HCEC 1CT (cell line): Measurements from ENCODE around the gene MESD.

Source experiments
- DNase-seq: peaks from one replicate; pipeline ENCODE4 v3.0.0-alpha.2; 2017

MESD gene

DNA sequence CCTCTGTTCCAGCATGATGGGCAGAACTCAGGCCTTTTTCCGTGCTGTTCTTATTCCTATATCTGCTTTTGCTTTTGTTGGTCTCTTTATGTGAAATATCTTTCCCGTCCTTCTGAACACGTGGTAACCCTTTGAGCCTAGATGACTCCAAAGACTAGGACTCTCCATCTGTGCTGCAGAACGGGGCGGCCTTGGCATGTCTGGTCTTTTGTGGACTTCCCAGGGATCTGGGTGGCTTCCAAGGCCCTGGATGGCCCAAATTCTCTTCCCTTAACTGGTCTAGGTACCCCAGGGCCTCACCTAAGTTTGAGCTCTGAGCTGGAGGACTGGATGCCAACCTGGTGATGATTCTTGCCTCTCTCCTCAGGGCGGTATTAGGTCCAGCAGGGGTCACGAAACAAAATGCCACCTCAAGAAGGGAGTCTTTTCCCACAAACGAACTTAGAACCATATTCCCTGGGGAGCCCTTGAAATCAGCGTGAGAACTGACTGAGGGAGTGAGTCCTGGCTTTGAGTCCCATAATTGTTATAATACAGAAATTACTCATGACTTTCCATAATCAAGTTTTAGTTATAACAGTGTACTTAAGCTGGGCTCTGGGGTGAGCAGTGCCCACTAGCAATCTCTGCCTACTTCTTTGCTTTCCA lies 25.0 kb upstream of the MESD start:
- no peak for DNase-seq

DNA sequence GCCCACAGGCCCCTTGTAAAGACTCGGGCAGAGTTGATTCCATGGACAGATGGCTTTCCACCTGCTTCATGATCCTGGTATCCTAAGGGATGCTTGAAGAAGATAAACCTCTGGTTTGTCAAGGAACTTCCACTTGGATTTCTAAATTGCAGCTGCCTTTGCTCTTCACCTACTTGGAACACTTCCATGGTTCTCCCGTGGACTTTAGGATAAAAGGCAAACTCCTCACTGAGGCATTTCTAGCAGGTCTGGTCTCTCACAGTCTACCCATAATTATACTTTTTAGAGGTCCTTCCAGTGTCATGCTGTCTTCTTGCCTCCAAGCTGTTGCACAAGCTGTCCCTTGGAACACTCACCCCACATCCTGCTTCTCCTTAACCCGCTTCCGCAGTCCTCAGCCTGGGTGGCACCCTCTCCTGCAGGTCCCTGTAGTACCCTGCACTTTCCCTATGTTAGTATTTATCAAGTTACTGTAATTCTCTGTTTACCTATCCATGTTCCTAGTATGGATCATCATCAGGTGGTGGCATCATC lies 23.8 kb upstream of the MESD start:
- DNase-seq = no peak

DNA sequence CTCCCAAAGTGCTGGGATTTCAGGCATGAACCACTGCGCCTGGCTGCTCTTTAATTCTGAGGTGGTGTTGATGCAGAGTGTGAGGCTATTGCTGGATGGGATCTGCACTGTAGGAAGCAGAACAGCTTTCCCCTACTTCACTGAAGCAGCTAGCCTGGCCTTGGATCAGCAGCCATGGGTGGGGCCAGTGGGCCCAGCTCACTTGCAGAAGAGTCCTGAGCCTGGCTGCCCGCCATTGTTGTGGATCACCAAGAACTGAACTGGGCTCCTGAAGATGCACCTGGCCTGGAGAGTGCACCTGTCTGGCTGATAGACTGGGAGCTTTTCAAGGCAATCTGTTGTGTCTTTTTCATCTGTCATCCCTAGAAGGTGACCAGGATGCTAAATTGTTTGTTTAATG lies 23.0 kb upstream of the MESD start:
- no peak for DNase-seq

DNA sequence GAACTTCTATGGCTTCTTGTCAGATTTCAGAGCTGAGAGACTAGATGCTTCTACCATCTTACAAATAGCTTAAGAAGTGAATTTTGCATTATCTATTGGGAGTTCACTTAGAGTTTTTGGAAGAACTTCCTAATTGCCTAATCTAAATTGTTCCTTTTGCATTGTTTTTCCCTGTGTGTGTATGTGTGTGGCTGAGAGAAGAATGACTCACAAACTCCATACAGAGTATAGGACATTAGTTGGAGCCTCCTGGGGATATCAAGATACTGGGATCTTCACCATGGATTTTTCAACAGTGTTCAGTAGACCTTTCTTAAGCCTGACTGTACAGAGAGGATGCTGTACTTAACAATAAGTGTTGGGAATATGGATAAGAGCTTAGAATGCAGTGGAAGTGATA lies 22.0 kb upstream of the MESD start:
- no peak for DNase-seq

DNA sequence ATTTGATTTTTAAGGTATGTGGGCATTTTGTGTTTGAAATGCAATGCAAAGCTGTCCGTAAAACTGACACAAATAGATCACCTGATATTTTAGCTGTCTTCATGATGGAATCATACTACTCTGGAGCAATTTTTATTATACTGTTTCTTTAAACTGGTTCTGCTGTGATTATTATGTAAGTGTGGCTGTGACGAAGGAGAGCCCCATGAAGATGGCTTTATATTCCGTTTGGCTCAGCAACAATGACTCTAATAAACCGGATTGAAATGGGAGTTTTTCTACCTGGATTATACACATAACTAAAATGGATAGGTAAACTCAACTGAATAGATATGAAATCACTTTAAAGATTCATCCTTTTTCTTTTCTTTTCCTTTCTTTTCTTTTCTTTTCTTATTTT lies 20.5 kb upstream of the MESD start:
- DNase-seq = no peak

DNA sequence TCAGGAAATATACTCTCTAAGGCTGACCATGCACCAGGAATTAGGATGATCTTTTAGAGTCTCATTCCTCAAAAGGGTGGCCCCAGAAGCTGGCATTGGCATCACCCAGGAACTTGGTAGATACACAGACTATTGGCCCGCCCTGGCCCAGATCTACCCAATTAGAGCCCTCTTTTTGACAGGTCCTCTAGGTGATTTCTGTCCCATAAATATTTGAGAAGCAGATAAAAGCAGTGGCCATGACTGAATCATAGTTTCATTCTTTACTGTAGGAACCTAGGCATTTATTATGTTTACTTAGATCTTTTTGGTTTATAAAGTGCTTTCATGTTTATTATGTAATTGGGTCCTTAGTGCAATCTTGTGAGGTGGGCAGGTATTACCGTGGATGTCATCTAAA lies 18.7 kb upstream of the MESD start:
- no peak for DNase-seq

DNA sequence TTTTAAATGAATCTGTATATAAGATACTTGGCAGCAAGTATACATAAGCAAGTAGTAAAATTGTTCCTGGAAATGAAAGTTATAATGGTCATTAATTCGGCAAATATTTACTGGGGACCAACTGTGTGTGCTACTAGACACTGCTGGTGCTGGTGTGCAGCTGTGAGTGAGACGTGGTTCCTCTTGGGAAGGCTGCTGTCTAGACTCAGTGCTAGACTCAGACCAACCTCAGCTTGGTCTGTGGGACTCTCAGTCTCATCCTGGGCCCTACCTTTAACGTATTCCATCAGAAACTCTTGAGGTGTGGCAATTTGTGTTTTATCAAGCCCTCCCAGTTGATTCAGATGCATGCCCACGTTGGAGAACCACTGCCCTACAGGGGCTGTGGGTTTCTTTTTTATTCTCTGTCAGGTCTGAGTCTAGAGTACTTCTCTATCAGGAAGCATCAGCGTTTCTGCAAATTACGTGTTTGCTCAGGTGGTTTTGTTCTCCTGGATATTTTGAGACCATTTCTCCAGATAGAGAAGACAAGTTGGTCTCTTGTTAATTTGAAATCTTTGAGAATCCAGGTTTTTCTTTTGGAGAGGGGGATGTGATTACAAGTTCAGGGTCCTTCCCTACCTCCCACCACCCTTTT lies 17.9 kb upstream of the MESD start:
- DNase-seq = no peak

DNA sequence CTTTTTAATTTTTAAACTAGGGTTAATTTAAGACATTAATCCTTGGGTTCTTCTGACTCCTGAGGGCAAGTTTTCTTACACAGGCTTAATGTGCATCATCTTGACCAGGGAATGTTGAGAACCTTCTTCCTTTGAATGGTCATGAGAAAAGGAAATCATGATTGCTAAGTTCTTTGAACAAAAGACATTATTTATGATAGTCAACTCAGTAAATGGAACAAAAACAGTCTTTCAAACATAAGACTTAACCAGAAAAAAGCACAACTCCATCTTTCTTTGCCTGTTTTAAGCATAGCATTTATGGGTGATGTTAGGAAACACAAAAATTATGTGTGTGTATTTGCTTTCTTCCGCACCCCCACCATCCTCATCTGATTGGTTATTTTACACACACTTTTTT lies 16.5 kb upstream of the MESD start:
- DNase-seq = no peak

DNA sequence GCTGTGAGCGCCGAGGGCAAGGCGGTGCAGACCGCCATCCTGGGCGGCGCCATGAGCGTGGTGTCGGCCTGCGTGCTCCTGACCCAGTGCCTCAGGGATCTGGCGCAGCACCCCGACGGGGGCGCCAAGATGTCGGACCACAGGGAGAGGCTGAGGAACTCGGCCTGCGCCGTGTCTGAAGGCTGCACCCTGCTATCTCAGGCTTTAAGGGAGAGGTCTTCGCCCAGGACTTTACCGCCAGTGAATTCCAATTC lies 13.4 kb upstream of the MESD start:
- no peak for DNase-seq

DNA sequence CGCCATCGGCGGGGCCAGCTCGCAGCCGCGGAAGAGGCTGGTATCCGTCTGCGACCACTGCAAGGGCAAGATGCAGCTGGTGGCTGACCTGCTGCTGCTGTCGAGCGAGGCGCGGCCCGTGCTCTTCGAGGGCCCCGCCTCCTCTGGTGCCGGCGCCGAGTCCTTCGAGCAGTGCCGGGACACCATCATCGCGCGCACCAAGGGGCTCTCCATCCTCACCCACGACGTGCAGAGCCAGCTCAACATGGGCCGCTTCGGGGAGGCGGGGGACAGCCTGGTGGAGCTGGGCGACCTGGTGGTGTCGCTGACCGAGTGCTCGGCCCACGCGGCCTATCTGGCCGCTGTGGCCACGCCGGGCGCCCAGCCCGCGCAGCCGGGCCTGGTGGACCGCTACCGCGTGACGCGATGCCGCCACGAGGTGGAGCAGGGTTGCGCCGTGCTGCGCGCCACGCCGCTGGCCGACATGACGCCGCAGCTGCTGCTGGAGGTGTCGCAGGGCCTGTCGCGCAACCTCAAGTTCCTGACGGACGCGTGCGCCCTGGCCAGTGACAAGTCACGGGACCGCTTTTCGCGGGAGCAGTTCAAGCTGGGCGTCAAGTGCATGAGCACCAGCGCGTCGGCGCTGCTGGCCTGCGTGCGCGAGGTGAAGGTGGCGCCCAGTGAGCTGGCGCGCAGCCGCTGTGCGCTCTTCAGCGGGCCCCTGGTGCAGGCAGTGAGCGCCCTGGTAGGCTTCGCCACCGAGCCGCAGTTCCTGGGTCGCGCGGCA lies 12.9 kb upstream of the MESD start:
- DNase-seq = no peak

DNA sequence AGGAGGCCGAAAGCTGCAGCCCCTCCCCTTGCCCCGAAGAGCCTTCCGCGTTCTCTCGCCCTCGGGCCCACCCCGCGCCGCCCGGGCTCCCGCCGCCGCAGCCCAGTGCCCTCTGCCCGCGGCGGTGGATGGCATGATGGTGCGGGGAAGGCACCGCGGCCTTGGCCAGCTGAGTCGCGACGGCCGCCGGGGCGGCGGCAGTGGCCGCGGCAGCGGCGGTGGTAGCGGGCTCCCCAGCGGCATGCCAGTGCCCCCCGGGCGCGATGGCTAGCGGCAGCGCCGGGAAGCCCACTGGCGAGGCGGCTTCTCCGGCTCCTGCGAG lies 12.4 kb upstream of the MESD start:
- DNase-seq = no peak

DNA sequence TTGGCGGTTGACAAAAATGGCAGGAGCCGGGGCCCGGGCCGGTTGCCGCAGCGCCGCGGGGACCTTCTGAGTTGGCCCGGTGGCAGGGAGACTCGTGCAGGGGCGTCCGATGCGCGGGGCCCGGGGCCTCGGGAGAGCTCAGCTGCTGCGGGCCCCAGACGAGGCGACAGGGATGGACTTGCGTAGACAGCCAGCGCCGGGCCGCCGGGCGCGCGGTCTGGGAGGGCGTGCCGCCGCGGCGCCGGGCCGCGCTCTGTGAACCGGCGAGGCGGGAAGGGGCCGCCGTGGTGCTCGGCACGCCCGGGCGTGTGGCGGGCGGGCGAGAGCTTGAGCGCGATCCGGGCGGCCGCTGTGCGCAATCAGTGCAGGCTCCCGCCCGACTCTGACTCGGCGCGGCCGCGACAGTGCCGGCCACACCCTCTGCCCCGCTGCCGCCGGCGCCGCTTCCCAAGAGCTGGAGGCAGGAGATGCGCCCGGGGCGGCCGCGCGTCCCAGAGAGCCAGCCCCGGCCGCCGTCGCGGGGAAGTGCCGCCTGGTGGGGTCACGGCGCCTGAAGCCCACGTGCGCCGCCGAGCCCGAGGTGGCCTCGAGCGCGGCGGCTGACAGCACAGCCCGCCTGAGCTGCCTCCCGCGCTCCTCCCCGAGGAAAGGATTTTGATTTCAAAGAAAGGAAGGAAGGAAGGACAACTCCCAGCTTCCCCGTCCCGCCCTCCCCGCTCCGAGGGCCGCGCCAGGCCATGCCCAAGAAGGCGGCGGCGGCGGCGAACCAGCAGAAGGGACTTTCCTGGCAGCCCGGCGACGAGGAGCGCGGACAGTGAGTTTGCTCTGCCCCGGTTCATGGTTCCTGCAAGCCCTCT lies 11.8 kb upstream of the MESD start:
- peak; percentile 59 for DNase-seq

DNA sequence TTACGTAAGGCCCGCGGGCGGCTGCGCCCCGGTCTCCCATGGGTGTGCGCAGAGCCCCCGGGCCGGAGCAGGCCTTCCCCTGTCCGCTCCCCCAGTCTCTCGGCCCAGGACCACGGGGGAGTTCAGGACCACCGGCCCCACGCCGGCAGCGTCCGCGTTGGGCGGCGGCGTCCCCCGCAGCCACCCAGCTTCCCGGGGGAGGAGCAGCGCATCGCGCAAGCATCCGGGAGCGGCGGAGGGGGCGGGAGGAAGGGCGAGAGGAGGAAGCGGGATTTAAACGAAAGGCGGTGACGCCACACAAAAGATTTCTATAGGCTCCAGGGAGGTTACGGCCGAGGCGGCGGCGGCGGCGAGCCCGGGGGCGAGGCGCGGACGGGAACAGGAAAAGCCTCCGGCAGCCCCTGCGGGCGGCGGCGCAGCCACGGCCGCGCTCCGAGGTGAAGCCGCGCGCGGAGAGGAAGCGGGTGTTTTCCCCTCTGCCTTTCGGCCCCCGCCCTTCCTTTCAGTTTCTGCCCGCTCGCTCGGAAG lies 11.1 kb upstream of the MESD start, which contains the start of gene TLNRD1:
Gene TLNRD1 (plus strand): TSS at position 300 of the 528 bp plus-strand sequence. CDS start 1,349 bp downstream, outside the sequence.
- peak; percentile 93 for DNase-seq

DNA sequence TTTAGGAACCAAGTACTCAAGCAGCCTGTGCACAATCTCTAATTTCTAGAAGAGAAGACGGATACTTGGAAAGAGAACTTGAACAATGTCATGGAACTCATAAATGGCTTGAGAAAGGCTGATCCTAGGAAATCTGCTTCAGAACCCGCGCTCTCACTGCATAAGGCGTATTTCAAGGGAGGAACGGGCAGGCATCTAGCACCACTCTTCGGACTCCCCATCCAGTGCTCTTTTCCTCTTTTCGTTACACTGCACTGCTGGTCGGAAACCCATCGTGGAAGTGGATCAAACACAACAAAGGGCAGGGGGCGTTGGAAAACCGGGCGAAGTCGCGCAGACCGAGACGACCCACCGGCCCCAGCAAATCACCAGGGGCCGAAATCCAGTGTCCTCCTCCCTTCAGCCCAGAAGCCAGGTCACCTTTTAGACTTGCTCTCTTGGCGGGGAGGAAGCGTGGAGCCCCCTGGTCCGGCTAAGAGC lies 10.6 kb upstream of the MESD start:
- DNase-seq = no peak

DNA sequence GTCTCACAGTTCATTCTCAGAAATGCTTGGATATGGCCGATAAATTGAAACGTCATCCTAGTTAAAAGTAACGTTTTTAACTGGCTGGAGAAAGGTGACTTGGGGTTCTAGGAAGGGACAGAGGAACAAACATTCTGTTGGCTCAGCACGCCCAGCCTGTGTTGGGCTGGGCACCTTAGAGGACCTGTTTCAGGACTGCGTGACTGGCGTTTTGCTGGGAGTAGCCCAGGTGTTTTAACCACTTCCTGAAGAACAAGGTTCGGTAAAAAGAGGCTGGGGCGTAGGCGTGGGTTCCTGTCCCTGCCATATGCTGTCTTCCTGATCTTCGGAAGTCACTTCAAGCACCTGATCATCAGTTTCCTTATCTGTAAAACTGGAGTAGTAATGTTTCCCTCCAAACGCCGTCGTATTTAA lies 10.0 kb upstream of the MESD start:
- DNase-seq = no peak

DNA sequence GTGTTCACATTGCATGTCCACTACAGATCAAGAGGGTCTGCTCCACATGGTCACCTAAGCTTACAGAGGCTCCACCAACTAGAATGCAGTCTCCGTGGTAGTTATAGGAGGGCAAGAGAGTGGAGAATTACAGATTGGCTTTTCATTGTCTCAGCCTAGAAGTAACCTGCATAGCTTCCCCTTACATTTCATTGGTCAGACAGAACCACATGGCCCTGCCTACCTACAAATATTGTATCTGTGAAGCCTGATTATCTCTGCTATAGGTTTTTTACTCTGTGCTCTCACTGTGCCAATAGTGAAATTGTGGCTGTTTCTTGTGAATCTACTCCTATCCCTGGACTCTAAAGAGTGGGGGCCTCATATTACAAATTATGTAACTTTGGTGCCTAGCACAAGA lies 8.6 kb upstream of the MESD start:
- no peak for DNase-seq

DNA sequence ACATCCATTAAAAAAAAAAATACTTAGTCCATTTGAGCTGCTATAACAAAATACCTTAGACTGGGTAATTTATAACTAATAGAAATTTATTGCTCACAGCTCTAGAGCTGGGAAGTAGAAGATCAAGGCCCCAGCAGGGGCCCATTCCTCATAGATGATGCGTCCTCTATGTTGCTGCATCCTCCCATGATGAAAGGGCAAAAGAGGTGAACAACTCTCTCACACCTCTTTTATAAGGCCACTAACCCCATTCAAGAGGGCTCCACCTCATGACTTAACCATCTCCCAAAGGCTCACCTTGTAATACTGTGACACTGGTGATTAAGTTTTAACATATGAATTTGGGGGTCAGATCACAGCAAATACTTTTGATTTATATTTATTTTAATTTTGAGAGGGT lies 8.1 kb upstream of the MESD start:
- no peak for DNase-seq

DNA sequence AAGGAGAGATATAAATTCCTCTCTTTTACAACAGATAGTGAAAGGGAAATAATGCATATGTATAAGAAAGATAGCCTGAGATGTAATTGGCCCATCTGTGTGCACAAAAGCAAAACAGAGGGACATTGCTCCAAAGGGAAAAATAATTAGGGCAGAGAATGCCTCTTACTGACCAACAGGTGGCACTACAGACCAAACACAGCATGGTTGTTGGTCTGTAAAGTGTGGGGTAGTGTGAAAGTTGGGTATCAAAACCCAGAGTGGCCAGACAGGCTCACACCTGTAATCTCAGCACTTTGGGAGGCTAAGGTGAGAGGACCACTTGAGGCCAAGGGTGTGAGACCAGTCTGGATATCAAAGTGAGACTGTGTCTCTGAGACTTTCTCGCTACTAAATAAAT lies 6.6 kb upstream of the MESD start:
- no peak for DNase-seq

DNA sequence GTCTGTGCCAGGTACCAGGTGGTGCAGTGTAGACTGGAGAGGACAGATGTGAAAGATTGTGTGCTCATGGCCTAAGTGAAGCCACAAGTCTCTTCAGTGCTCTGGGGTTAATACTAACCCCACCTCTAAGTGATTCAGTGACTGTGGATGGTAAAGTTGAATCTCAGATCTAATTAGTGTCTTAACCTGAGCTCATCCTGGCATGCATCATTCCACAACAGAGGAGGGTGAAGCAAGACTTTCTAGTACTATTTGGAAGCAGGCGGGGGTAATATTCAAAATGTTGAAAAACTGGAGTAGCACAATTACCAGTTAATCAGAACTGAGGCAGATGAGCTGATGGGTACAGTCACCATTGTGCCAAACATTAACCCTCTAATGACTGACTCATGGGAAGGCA lies 2.8 kb upstream of the MESD start:
- DNase-seq = no peak

DNA sequence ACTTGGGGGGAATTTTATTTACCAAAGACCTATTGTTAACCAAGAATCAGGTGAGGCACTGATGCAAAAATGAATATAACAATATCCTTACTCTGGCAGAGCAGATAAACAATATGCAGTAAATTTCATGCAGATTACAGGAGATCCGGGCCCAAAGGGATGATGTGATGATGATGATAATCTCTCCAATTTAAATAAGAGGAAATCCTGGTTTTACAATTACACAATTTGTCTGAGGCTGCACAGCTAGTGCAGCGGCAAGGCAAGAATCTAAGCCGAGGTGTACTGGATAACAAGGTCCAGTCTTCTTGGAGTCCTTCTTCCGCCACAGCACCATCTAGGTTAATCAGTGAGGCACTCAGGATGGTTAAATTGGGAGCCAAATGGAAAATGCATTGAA lies 2.4 kb upstream of the MESD start:
- DNase-seq = no peak

DNA sequence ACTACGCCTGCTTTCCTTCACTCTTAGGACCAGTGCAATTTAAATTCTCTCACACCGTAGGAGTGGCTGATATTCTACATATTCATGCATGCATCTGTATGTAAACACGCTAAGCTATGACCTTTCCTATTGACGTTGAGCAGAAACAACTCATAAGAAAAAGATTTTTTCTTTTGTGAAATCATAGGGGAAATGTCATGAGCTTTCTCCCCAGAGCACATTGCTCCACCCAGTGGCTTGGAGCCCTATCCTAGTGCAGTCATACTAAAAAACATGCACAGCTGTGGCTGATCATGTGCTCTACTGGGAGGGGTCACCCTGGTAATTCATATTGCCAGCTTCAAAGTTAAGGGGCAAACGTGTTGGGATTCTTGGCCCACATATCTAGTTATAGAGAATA lies 1.8 kb upstream of the MESD start:
- peak; percentile 85 for DNase-seq

DNA sequence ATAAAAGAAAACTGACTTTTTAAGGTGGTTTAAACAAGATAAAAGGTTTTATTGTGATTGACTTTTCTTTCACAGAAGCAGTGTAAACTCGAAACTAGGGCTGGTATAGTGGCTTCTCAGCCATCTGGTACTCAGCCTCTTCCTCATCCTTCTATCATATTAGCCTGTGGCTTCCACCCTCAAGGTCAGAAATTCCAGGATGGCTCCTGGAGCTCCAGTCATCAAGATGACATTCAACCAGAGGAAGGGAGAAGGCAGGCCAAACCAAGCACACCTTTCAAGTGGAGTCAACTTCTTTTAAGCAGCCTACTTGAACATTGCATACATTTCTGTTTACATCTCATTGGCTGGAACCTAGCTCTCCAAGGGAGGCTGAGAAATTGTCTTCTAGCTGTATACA lies 1.3 kb upstream of the MESD start:
- DNase-seq = no peak

DNA sequence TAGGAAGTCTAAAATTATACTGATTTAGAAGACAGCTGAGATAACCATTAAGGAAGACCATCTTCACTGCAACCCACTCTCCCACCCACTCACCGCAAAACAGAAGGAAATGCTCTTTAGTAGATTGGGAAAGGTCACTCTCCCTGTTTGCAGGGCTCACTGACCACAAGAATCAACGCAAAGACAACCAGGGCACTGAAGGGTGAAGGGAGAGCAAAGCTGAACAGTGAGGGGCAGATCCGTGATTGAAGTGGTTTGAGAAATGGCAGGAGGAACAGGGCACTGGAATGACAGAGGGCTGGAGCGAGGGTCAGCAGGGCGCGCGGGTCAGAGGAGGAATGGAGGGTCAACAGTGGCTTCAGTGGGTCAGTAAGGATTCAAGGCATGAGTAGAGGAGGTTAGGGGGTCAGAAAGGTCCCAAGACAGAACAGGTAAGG lies 520 bp downstream of the MESD start:
- DNase-seq = no peak
